Measurements from ENCODE around the gene HGS. TPM values are rescaled to one million over a fixed set of nuclear protein-coding genes. Genes with fewer than 3 reads are reported as not detected.

The HGS gene
- total RNA-seq, 1 experiment from 2014 or later = 240 TPM

DNA sequence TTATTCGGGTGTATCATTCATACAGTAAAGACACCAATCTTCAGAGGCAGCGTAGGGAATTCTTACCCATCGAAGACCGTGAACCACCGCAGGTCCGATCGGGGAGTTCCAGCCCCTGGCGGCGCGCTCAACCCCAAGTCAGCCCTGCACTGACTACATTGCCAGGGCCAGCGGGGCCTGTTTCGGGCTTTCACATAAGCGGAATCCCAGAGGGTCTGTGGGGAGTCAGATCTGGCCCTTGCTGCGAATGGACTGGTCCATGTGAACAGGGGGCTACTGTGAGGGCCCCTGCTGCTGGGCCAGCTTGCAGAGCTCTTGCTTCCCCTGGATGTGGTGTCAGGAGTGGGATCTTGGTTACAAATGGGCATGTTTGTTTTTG lies 35.1 kb upstream of the HGS start:
- intact Hi-C loops (cut with micrococcal nuclease; ENCODE audit: unreplicated experiment) (no loop called here), in situ Hi-C loops (cut with HindIII; ENCODE audit: low pct_unique_long_range_greater_than_20kb, low sequenced_read_pairs) (no loop called here)
- TF ChIP-seq CTCF (IDR thresholded peaks at IDR 0.05) (no peak), SIN3A (IDR thresholded peaks at IDR 0.05; ENCODE audit: borderline replicate concordance, insufficient read depth, low read depth, low read length) (no peak), TCF7L2 (IDR thresholded peaks at IDR 0.05; ENCODE audit: low read depth, low read length) (no peak), POLR2AphosphoS5 (IDR thresholded peaks at IDR 0.05; ENCODE audit: low read depth, low read length) (no peak)
- TF ChIP-seq, protein P1, sequence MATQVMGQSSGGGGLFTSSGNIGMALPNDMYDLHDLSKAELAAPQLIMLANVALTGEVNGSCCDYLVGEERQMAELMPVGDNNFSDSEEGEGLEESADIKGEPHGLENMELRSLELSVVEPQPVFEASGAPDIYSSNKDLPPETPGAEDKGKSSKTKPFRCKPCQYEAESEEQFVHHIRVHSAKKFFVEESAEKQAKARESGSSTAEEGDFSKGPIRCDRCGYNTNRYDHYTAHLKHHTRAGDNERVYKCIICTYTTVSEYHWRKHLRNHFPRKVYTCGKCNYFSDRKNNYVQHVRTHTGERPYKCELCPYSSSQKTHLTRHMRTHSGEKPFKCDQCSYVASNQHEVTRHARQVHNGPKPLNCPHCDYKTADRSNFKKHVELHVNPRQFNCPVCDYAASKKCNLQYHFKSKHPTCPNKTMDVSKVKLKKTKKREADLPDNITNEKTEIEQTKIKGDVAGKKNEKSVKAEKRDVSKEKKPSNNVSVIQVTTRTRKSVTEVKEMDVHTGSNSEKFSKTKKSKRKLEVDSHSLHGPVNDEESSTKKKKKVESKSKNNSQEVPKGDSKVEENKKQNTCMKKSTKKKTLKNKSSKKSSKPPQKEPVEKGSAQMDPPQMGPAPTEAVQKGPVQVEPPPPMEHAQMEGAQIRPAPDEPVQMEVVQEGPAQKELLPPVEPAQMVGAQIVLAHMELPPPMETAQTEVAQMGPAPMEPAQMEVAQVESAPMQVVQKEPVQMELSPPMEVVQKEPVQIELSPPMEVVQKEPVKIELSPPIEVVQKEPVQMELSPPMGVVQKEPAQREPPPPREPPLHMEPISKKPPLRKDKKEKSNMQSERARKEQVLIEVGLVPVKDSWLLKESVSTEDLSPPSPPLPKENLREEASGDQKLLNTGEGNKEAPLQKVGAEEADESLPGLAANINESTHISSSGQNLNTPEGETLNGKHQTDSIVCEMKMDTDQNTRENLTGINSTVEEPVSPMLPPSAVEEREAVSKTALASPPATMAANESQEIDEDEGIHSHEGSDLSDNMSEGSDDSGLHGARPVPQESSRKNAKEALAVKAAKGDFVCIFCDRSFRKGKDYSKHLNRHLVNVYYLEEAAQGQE (IDR thresholded peaks at IDR 0.05; ENCODE audit: insufficient read depth in 1 of 2, low read depth in 2 of 2, low read length in 1 of 2) = no peak
- H3K4me1 ChIP-seq (ENCODE audit: control insufficient read depth, insufficient read depth, low read length) = peaks cover 7% of the 10 kb centered on the region
- no peak overlapping the region for H3K27ac ChIP-seq (ENCODE audit: low read length)
- DNase-seq (ENCODE audit: low read depth, low spot score) (no peak), ATAC-seq (no peak)
- POLR2A ChIA-PET = no interaction called here
- CTCF ChIA-PET = no interaction called here
- no TSS peak for BruUV-seq (replicated peaks)
- H3K4me3 ChIP-seq (ENCODE audit: low read depth in 2 of 2, low read length in 2 of 2) = no peak overlapping the region
- H3K27me3 ChIP-seq (ENCODE audit: control insufficient read depth, insufficient read depth, low read length) = no peaks in the 10 kb centered on the region
- H3K36me3 ChIP-seq (ENCODE audit: control insufficient read depth, insufficient read depth, low read length) = no peaks in the 10 kb centered on the region
- no peaks in the 10 kb centered on the region for H3K9me3 ChIP-seq (ENCODE audit: control insufficient read depth, insufficient read depth, low read depth, low read length)

GRCh38 chr17:81650951-81651350 lies 32.9 kb upstream of the HGS start:
- DNase-seq (ENCODE audit: low read depth, low spot score) (no peak), ATAC-seq (no peak)
- H3K4me3 ChIP-seq (ENCODE audit: low read depth in 2 of 2, low read length in 2 of 2) = no peak overlapping the region
- in situ Hi-C loops (cut with HindIII; ENCODE audit: low pct_unique_long_range_greater_than_20kb, low sequenced_read_pairs) (no loop called here), intact Hi-C loops (cut with micrococcal nuclease; ENCODE audit: unreplicated experiment) (no loop called here)
- POLR2A ChIA-PET = no interaction called here
- H3K9me3 ChIP-seq (ENCODE audit: control insufficient read depth, insufficient read depth, low read depth, low read length) = no peaks in the 10 kb centered on the region
- H3K4me1 ChIP-seq (ENCODE audit: control insufficient read depth, insufficient read depth, low read length) = peaks cover 15% of the 10 kb centered on the region
- H3K36me3 ChIP-seq (ENCODE audit: control insufficient read depth, insufficient read depth, low read length) = no peaks in the 10 kb centered on the region
- no peak overlapping the region for H3K27ac ChIP-seq (ENCODE audit: low read length)
- BruUV-seq (replicated peaks) = no TSS peak
- TF ChIP-seq, protein P1 (IDR thresholded peaks at IDR 0.05; ENCODE audit: insufficient read depth in 1 of 2, low read depth in 2 of 2, low read length in 1 of 2) = no peak
- no peak for TF ChIP-seq SIN3A (IDR thresholded peaks at IDR 0.05; ENCODE audit: borderline replicate concordance, insufficient read depth, low read depth, low read length)
- no peak for TF ChIP-seq POLR2AphosphoS5 (IDR thresholded peaks at IDR 0.05; ENCODE audit: low read depth, low read length)
- no peak for TF ChIP-seq TCF7L2 (IDR thresholded peaks at IDR 0.05; ENCODE audit: low read depth, low read length)
- no peaks in the 10 kb centered on the region for H3K27me3 ChIP-seq (ENCODE audit: control insufficient read depth, insufficient read depth, low read length)
- CTCF ChIA-PET = interaction anchor here (0.6 kb wide), 1 partner anchor 23 kb away, joined by 5 read pairs; no protein-coding TSS in a partner anchor

All from Panc1 (cell line).